ENCODE results near the gene PPM1H.

PPM1H gene

GRCh38 chr12:62631471-62632410 is 303.2 kb downstream of the PPM1H start:
- Histone ChIP-seq H3K27me3 (ENCODE audit: insufficient read depth, low read length, poor library complexity) (no peaks in the 10 kb centered on the region), H3K36me3 (ENCODE audit: insufficient read depth, low read length) (no peaks in the 10 kb centered on the region), H3K9me3 (ENCODE audit: insufficient read depth, low read length, severe bottlenecking) (no peaks in the 10 kb centered on the region), H4K20me1 (ENCODE audit: insufficient read depth, low read length) (no peaks in the 10 kb centered on the region), H3K9ac (ENCODE audit: low read depth, low read length) (no peak overlapping the region), H3K4me1 (ENCODE audit: insufficient read depth, low read length) (no peaks in the 10 kb centered on the region), H3K79me2 (ENCODE audit: insufficient read depth, low read length) (no peaks in the 10 kb centered on the region), H3K27ac (ENCODE audit: low read length) (no peak overlapping the region), H2AFZ (ENCODE audit: low read depth, low read length) (no peak overlapping the region), H3K4me3 (ENCODE audit: low read depth in 1 of 2, low read length in 2 of 2) (no peak overlapping the region), H3K4me2 (ENCODE audit: insufficient read depth, low read length) (no peak overlapping the region)
- no peak for ATAC-seq (ENCODE audit: insufficient read depth, low read depth)
- DNase-seq, result no peak
- TF ChIP-seq EZH2 (IDR thresholded peaks at IDR 0.05; ENCODE audit: borderline replicate concordance, low read depth, low read length, severe bottlenecking), result no peak

DNA sequence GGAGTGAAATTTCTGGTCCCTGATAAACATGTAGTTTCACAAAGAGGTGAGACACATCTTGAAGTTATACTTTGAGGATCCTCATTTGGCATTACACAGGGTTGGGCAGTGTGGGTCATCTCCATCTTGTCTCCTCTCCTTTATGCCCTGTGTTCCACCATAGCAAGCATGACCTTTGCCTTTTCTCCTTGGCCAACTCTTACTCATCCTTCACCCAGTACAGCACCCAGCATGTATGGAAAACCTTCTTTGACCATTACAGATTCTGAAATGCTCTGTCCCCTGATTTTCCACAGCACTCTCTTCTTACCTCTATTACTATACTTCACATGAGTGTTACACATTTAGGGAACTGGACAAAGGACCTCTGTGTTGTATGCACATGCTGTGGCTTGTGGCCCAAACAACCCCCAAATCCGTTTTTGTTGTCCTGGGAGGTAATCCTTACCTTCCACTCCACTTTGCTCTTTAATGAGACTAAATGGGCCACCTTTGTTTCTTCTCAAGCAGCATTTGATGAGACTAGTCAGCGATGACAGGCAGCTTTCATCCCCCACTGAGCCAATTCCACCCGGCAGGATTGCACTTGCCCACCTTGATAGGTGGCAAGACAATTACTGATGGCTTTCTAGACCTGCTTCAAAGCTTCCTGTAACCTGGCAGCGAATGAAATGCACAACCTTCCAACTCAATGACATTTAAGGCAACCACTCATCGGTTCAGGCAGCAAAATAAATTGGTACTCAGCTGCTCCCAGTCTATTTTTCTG is 304.8 kb downstream of the PPM1H start:
- Histone ChIP-seq H2AFZ (ENCODE audit: low read depth, low read length) (no peak overlapping the region), H3K27me3 (ENCODE audit: insufficient read depth, low read length, poor library complexity) (no peaks in the 10 kb centered on the region), H3K9me3 (ENCODE audit: insufficient read depth, low read length, severe bottlenecking) (no peaks in the 10 kb centered on the region), H4K20me1 (ENCODE audit: insufficient read depth, low read length) (no peaks in the 10 kb centered on the region), H3K4me3 (ENCODE audit: low read depth in 1 of 2, low read length in 2 of 2) (no peak overlapping the region), H3K36me3 (ENCODE audit: insufficient read depth, low read length) (no peaks in the 10 kb centered on the region), H3K4me2 (ENCODE audit: insufficient read depth, low read length) (no peak overlapping the region), H3K27ac (ENCODE audit: low read length) (no peak overlapping the region), H3K9ac (ENCODE audit: low read depth, low read length) (no peak overlapping the region), H3K4me1 (ENCODE audit: insufficient read depth, low read length) (no peaks in the 10 kb centered on the region), H3K79me2 (ENCODE audit: insufficient read depth, low read length) (no peaks in the 10 kb centered on the region)
- TF ChIP-seq CTCF (IDR thresholded peaks at IDR 0.05; ENCODE audit: borderline replicate concordance, extremely low read depth, low read length, poor library complexity, severe bottlenecking) (no peak), EZH2 (IDR thresholded peaks at IDR 0.05; ENCODE audit: borderline replicate concordance, low read depth, low read length, severe bottlenecking) (no peak)
- DNase-seq (no peak), ATAC-seq (ENCODE audit: insufficient read depth, low read depth) (no peak)

- no peaks in the 10 kb centered on the region for H3K4me1 ChIP-seq (ENCODE audit: insufficient read depth, low read length)
- TF ChIP-seq CTCF (IDR thresholded peaks at IDR 0.05; ENCODE audit: borderline replicate concordance, extremely low read depth, low read length, poor library complexity, severe bottlenecking) (no peak), EZH2 (IDR thresholded peaks at IDR 0.05; ENCODE audit: borderline replicate concordance, low read depth, low read length, severe bottlenecking) (no peak)
- no peaks in the 10 kb centered on the region for H4K20me1 ChIP-seq (ENCODE audit: insufficient read depth, low read length)
- H2AFZ ChIP-seq (ENCODE audit: low read depth, low read length), result no peak overlapping the region
- no peak overlapping the region for H3K9ac ChIP-seq (ENCODE audit: low read depth, low read length)
- H3K4me2 ChIP-seq (ENCODE audit: insufficient read depth, low read length), result no peak overlapping the region
- H3K4me3 ChIP-seq (ENCODE audit: low read depth in 1 of 2, low read length in 2 of 2), result no peak overlapping the region
- no peaks in the 10 kb centered on the region for H3K27me3 ChIP-seq (ENCODE audit: insufficient read depth, low read length, poor library complexity)
- no peak overlapping the region for H3K27ac ChIP-seq (ENCODE audit: low read length)
- H3K36me3 ChIP-seq (ENCODE audit: insufficient read depth, low read length), result no peaks in the 10 kb centered on the region
- DNase-seq, result no peak
- no peaks in the 10 kb centered on the region for H3K79me2 ChIP-seq (ENCODE audit: insufficient read depth, low read length)
- H3K9me3 ChIP-seq (ENCODE audit: insufficient read depth, low read length, severe bottlenecking), result no peaks in the 10 kb centered on the region
- no peak for ATAC-seq (ENCODE audit: insufficient read depth, low read depth)
Observed at GRCh38 chr12:62629413-62629812, 305.5 kb downstream of the PPM1H start.

GRCh38 chr12:62627181-62627580 is 307.8 kb downstream of the PPM1H start:
- ATAC-seq (ENCODE audit: insufficient read depth, low read depth) (no peak), DNase-seq (no peak)
- no peak overlapping the region for H3K4me3 ChIP-seq (ENCODE audit: low read depth in 1 of 2, low read length in 2 of 2)
- H3K27me3 ChIP-seq (ENCODE audit: insufficient read depth, low read length, poor library complexity), result no peaks in the 10 kb centered on the region
- H3K4me2 ChIP-seq (ENCODE audit: insufficient read depth, low read length), result no peak overlapping the region
- no peaks in the 10 kb centered on the region for H4K20me1 ChIP-seq (ENCODE audit: insufficient read depth, low read length)
- no peak overlapping the region for H3K27ac ChIP-seq (ENCODE audit: low read length)
- no peaks in the 10 kb centered on the region for H3K79me2 ChIP-seq (ENCODE audit: insufficient read depth, low read length)
- H2AFZ ChIP-seq (ENCODE audit: low read depth, low read length), result no peak overlapping the region
- H3K9ac ChIP-seq (ENCODE audit: low read depth, low read length), result no peak overlapping the region
- no peaks in the 10 kb centered on the region for H3K9me3 ChIP-seq (ENCODE audit: insufficient read depth, low read length, severe bottlenecking)
- H3K4me1 ChIP-seq (ENCODE audit: insufficient read depth, low read length), result no peaks in the 10 kb centered on the region
- no peaks in the 10 kb centered on the region for H3K36me3 ChIP-seq (ENCODE audit: insufficient read depth, low read length)
- TF ChIP-seq EZH2 (IDR thresholded peaks at IDR 0.05; ENCODE audit: borderline replicate concordance, low read depth, low read length, severe bottlenecking) (no peak), CTCF (IDR thresholded peaks at IDR 0.05; ENCODE audit: borderline replicate concordance, extremely low read depth, low read length, poor library complexity, severe bottlenecking) (no peak)
